ENCODE measurements around the gene TOB2.

TOB2 gene

GRCh38 chr22:41478473-41478872, 31.9 kb upstream of the TOB2 start:
- ATAC-seq (ENCODE audit: low read depth) (no peak), DNase-seq (ENCODE audit: low spot score) (no peak)
- peaks cover 4% of the 10 kb centered on the region for H3K36me3 ChIP-seq (ENCODE audit: low read depth)
- no peaks in the 10 kb centered on the region for H3K4me1 ChIP-seq (ENCODE audit: insufficient read depth, poor library complexity, severe bottlenecking)
- no peaks in the 10 kb centered on the region for H3K9me3 ChIP-seq (ENCODE audit: severe bottlenecking)
- H3K27ac ChIP-seq (ENCODE audit: poor library complexity, severe bottlenecking): no peak overlapping the region
- TF ChIP-seq CTCF (IDR thresholded peaks at IDR 0.05; ENCODE audit: poor library complexity, severe bottlenecking): no peak
- H3K27me3 ChIP-seq (ENCODE audit: insufficient read depth, poor library complexity, severe bottlenecking): no peaks in the 10 kb centered on the region
- no peak overlapping the region for H3K4me3 ChIP-seq (ENCODE audit: severe bottlenecking)

- no peak for ATAC-seq (ENCODE audit: low read depth)
- TF ChIP-seq CTCF (IDR thresholded peaks at IDR 0.05; ENCODE audit: poor library complexity, severe bottlenecking): no peak
Measured at GRCh38 chr22:41474872-41475451, 28.4 kb upstream of the TOB2 start.

GRCh38 chr22:41471568-41471967, 25.0 kb upstream of the TOB2 start:
- Histone ChIP-seq H3K36me3 (ENCODE audit: low read depth) (peaks cover 32% of the 10 kb centered on the region), H3K27me3 (ENCODE audit: insufficient read depth, poor library complexity, severe bottlenecking) (no peaks in the 10 kb centered on the region), H3K27ac (ENCODE audit: poor library complexity, severe bottlenecking) (no peak overlapping the region), H3K9me3 (ENCODE audit: severe bottlenecking) (no peaks in the 10 kb centered on the region), H3K4me3 (ENCODE audit: severe bottlenecking) (no peak overlapping the region), H3K4me1 (ENCODE audit: insufficient read depth, poor library complexity, severe bottlenecking) (no peaks in the 10 kb centered on the region)
- no peak for DNase-seq (ENCODE audit: low spot score)
- no peak for TF ChIP-seq CTCF (IDR thresholded peaks at IDR 0.05; ENCODE audit: poor library complexity, severe bottlenecking)
- ATAC-seq (ENCODE audit: low read depth): no peak

More at GRCh38 chr22:41474872-41475451, 28.4 kb upstream of the TOB2 start:
- no peak for DNase-seq (ENCODE audit: low spot score)
- Histone ChIP-seq H3K4me1 (ENCODE audit: insufficient read depth, poor library complexity, severe bottlenecking) (no peaks in the 10 kb centered on the region), H3K36me3 (ENCODE audit: low read depth) (peaks cover 23% of the 10 kb centered on the region), H3K27me3 (ENCODE audit: insufficient read depth, poor library complexity, severe bottlenecking) (no peaks in the 10 kb centered on the region), H3K4me3 (ENCODE audit: severe bottlenecking) (no peak overlapping the region), H3K27ac (ENCODE audit: poor library complexity, severe bottlenecking) (no peak overlapping the region), H3K9me3 (ENCODE audit: severe bottlenecking) (no peaks in the 10 kb centered on the region)

GRCh38 chr22:41470886-41471285, 24.3 kb upstream of the TOB2 start:
- Histone ChIP-seq H3K36me3 (ENCODE audit: low read depth) (peaks cover 39% of the 10 kb centered on the region), H3K4me1 (ENCODE audit: insufficient read depth, poor library complexity, severe bottlenecking) (no peaks in the 10 kb centered on the region), H3K4me3 (ENCODE audit: severe bottlenecking) (no peak overlapping the region), H3K27me3 (ENCODE audit: insufficient read depth, poor library complexity, severe bottlenecking) (no peaks in the 10 kb centered on the region), H3K9me3 (ENCODE audit: severe bottlenecking) (no peaks in the 10 kb centered on the region), H3K27ac (ENCODE audit: poor library complexity, severe bottlenecking) (no peak overlapping the region)
- no peak for ATAC-seq (ENCODE audit: low read depth)
- DNase-seq (ENCODE audit: low spot score): no peak
- TF ChIP-seq CTCF (IDR thresholded peaks at IDR 0.05; ENCODE audit: poor library complexity, severe bottlenecking): no peak

GRCh38 chr22:41469218-41469851, 22.7 kb upstream of the TOB2 start:
- Histone ChIP-seq H3K9me3 (ENCODE audit: severe bottlenecking) (no peaks in the 10 kb centered on the region), H3K27ac (ENCODE audit: poor library complexity, severe bottlenecking) (peak overlapping the region; percentile 60), H3K4me1 (ENCODE audit: insufficient read depth, poor library complexity, severe bottlenecking) (no peaks in the 10 kb centered on the region), H3K27me3 (ENCODE audit: insufficient read depth, poor library complexity, severe bottlenecking) (no peaks in the 10 kb centered on the region), H3K4me3 (ENCODE audit: severe bottlenecking) (peak overlapping the region; percentile 99), H3K36me3 (ENCODE audit: low read depth) (peaks cover 54% of the 10 kb centered on the region)
- DNase-seq (ENCODE audit: low spot score) (no peak), ATAC-seq (ENCODE audit: low read depth) (peak; percentile 38)
- no peak for TF ChIP-seq CTCF (IDR thresholded peaks at IDR 0.05; ENCODE audit: poor library complexity, severe bottlenecking)
